Uterus (tissue), 2 donors: ENCODE results near the gene OR51D1.

ENCODE experiments used
- CTCF ChIP-seq, 4 experiments: fragments of 200-600 bp in 2 of 4; fragments of 450-650 bp in 2 of 4; sonication (generic) in 2 of 4; IDR thresholded peaks; one replicate each; pipeline ENCODE4 v1.5.1; 2016 to 2019; ENCODE audit warnings: antibody characterized with exemption in 4 of 4, mild to moderate bottlenecking in 2 of 4, moderate library complexity in 1 of 4
- POLR2A ChIP-seq, 2 donors: fragments of 450-650 bp; IDR thresholded peaks; one replicate each; pipeline ENCODE4 v1.6.1; 2016; ENCODE audit warnings: antibody characterized with exemption in 2 of 2, mild to moderate bottlenecking in 1 of 2, moderate library complexity in 1 of 2

GRCh38 chr11:4593739-4594138 lies 43.5 kb upstream of the OR51D1 start, which contains the start of gene OR52I1:
- TF ChIP-seq POLR2A (IDR thresholded peaks at IDR 0.05) (no peak), CTCF (IDR thresholded peaks at IDR 0.05) (no peak)
